Rectal smooth muscle tissue (tissue), 1 donor: ENCODE measurements around the gene DENND1A.

Source experiments
- H3K27ac ChIP-seq: one replicate; pipeline ENCODE4 v1.7.0; 2013; ENCODE audit warnings: low read depth, low read length, inconsistent platforms
- H3K27me3 ChIP-seq: one replicate; pipeline ENCODE4 v1.7.0; 2013; ENCODE audit warnings: low read length; ENCODE audit not compliant: control insufficient read depth, insufficient read depth
- H3K36me3 ChIP-seq: one replicate; pipeline ENCODE4 v1.7.0; 2013; ENCODE audit warnings: low read length; ENCODE audit not compliant: control insufficient read depth, insufficient read depth
- H3K4me1 ChIP-seq: one replicate; pipeline ENCODE4 v1.7.0; 2013; ENCODE audit warnings: low read length; ENCODE audit not compliant: control insufficient read depth, insufficient read depth
- H3K4me3 ChIP-seq: one replicate; pipeline ENCODE4 v1.7.0; 2013; ENCODE audit warnings: low read length
- H3K9ac ChIP-seq: one replicate; pipeline ENCODE4 v1.7.0; 2013; ENCODE audit warnings: low read length

The DENND1A gene

DNA sequence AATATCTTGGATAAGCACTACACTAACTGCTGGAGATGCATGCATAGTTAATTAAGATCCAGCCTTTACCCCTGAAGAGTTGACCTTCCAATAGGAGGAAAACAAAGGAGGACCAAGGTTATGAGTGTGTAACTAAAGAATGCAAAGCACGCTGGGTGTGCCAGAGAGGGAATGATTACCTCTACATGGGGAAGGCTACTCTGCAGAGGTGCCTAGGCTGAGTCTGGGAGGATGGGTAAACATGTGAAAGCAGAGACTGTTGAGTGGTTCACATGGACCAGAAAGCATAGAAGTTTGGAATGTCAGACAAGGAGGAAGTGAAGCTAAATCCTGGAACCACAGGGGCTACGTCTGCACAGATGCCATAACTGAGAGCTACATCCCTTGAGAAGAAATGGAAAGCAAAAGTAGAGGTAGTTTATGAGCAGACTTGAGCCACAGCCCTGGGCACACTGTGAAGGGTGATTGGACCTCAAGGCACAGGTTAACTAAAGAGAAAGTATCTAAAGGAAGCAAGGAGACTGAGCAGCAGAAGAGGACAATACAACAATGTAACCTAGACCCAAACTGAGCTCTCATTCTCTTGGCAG, 176.2 kb downstream of the DENND1A start:
- H3K27me3 ChIP-seq, result no peaks in the 10 kb centered on the region
- H3K4me1 ChIP-seq, result peaks cover 5% of the 10 kb centered on the region
- no peaks in the 10 kb centered on the region for H3K36me3 ChIP-seq
- H3K4me3 ChIP-seq, result no peak overlapping the region
- H3K27ac ChIP-seq, result no peak overlapping the region
- H3K9ac ChIP-seq, result no peak overlapping the region

- H3K27ac ChIP-seq, result no peak overlapping the region
- no peaks in the 10 kb centered on the region for H3K27me3 ChIP-seq
- no peak overlapping the region for H3K9ac ChIP-seq
- no peak overlapping the region for H3K4me3 ChIP-seq
- peaks cover 5% of the 10 kb centered on the region for H3K4me1 ChIP-seq
- H3K36me3 ChIP-seq, result no peaks in the 10 kb centered on the region
These were observed 176.9 kb downstream of the DENND1A start for GRCh38 chr9:123753016-123753415.

GRCh38 chr9:123749580-123750202, 180.2 kb downstream of the DENND1A start:
- no peaks in the 10 kb centered on the region for H3K27me3 ChIP-seq
- H3K4me3 ChIP-seq, result no peak overlapping the region
- H3K9ac ChIP-seq, result no peak overlapping the region
- no peak overlapping the region for H3K27ac ChIP-seq
- H3K4me1 ChIP-seq, result no peaks in the 10 kb centered on the region
- no peaks in the 10 kb centered on the region for H3K36me3 ChIP-seq

GRCh38 chr9:123746765-123747164, 183.2 kb downstream of the DENND1A start:
- H3K4me3 ChIP-seq, result no peak overlapping the region
- no peaks in the 10 kb centered on the region for H3K36me3 ChIP-seq
- no peak overlapping the region for H3K27ac ChIP-seq
- peaks cover 4% of the 10 kb centered on the region for H3K4me1 ChIP-seq
- no peaks in the 10 kb centered on the region for H3K27me3 ChIP-seq
- no peak overlapping the region for H3K9ac ChIP-seq

DNA sequence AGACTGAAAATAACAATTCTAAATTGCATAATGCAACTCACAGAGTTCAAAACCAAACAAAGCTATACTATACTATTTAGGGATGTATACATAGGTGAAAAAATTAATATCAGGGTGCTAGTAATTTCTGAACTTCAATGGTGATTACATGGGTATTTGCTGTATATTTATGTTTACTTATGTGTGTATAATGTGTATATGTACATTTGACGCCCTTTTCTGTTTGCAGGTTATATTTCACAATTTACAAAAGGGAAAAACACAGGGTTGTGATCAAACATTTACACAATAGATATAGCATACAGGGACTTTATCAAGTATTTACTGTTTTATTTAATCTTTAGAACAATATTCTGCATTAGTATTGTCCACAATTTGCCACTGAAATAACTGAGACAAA, 184.0 kb downstream of the DENND1A start:
- Histone ChIP-seq H3K4me1 (peaks cover 4% of the 10 kb centered on the region), H3K9ac (no peak overlapping the region), H3K27ac (no peak overlapping the region), H3K36me3 (no peaks in the 10 kb centered on the region), H3K27me3 (no peaks in the 10 kb centered on the region), H3K4me3 (no peak overlapping the region)

- H3K4me1 ChIP-seq, result peaks cover 4% of the 10 kb centered on the region
- H3K9ac ChIP-seq, result no peak overlapping the region
- H3K4me3 ChIP-seq, result no peak overlapping the region
- no peak overlapping the region for H3K27ac ChIP-seq
- H3K36me3 ChIP-seq, result no peaks in the 10 kb centered on the region
- H3K27me3 ChIP-seq, result no peaks in the 10 kb centered on the region
These were observed 184.5 kb downstream of the DENND1A start for GRCh38 chr9:123745451-123745850.

DNA sequence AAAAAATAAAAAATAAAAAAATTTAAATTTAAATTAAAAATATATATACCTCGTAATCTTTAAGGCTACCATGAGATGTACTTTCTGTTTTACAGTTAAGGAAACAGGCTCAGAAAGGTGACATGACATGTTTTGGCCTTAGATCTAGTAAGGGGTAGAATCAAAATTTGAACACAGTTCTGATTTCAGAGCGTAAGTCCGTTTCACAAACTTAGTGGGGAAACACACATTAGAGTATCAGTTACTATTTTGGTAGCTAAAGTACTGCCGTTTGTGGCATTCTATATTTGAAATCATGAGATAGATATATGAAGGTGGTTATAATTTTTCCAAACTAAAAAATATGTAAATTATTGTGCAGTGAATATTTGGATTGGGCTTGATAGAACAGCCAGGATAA, 186.2 kb downstream of the DENND1A start:
- Histone ChIP-seq H3K27me3 (no peaks in the 10 kb centered on the region), H3K4me3 (no peak overlapping the region), H3K36me3 (no peaks in the 10 kb centered on the region), H3K27ac (no peak overlapping the region), H3K9ac (no peak overlapping the region), H3K4me1 (peaks cover 4% of the 10 kb centered on the region)

DNA sequence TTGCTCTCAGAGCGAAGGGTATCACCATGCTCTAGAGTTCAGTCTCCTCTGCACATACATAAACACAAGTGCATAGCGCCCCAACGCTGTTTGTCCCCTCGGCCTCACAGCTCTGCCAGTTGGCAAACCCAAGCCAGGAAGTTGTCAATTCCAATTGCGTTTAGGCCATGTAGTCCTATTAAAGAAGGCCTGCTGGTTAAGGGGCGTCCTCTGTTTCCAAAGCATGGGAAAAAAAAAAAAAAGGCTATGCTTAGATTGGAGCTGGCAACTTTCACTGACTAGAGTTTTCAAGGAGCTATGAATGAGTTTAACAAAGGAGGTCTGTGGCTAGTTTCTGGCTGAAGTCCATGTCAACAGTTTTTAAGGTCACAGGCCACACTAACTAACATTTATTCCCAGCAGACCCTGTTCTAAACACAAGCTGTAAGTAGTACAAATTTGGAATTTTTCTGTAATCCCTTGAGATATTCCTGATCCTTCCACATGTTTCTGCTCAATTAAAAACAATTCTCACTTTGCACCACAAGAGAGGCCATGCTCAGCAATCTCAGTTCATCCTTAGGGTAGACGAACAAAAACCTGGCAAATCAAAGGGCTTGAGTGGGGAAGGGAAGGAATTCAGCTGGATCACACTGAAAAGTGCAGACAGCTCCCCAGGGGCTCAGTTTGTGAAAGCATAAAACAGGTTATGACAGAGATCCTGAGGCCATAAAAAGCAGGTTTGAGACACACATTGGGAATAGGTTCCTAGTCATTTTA, 187.7 kb downstream of the DENND1A start:
- Histone ChIP-seq H3K27ac (no peak overlapping the region), H3K4me3 (no peak overlapping the region), H3K9ac (no peak overlapping the region), H3K4me1 (peaks cover 4% of the 10 kb centered on the region), H3K36me3 (no peaks in the 10 kb centered on the region), H3K27me3 (no peaks in the 10 kb centered on the region)

- Histone ChIP-seq H3K36me3 (no peaks in the 10 kb centered on the region), H3K4me1 (peaks cover 4% of the 10 kb centered on the region), H3K4me3 (no peak overlapping the region), H3K9ac (no peak overlapping the region), H3K27me3 (no peaks in the 10 kb centered on the region), H3K27ac (no peak overlapping the region)
These were observed 188.7 kb downstream of the DENND1A start for GRCh38 chr9:123741214-123741613.

DNA sequence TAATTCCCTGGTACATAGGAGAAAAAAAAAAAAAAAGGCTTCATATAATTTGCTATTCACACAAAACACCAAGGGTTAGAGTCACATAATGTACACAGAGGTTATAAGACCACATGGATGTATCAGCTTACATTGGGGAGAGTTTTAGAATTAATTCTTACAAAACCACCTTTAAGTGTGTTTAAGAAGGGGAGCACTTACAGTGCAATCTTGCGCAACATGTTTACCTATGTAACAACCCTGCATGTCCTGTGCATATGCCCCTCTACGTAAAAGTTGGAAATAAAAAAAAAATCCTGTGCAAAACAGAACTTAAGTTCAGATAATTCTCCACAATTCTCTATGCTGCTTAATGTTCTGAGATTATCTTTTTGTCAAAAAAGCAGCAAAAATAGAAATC, 190.0 kb downstream of the DENND1A start:
- Histone ChIP-seq H3K36me3 (no peaks in the 10 kb centered on the region), H3K27ac (no peak overlapping the region), H3K27me3 (no peaks in the 10 kb centered on the region), H3K9ac (no peak overlapping the region), H3K4me3 (no peak overlapping the region), H3K4me1 (peaks cover 4% of the 10 kb centered on the region)

- Histone ChIP-seq H3K4me1 (peaks cover 4% of the 10 kb centered on the region), H3K9ac (no peak overlapping the region), H3K27ac (no peak overlapping the region), H3K27me3 (no peaks in the 10 kb centered on the region), H3K36me3 (no peaks in the 10 kb centered on the region), H3K4me3 (no peak overlapping the region)
These were observed 190.5 kb downstream of the DENND1A start for GRCh38 chr9:123739387-123739786.

DNA sequence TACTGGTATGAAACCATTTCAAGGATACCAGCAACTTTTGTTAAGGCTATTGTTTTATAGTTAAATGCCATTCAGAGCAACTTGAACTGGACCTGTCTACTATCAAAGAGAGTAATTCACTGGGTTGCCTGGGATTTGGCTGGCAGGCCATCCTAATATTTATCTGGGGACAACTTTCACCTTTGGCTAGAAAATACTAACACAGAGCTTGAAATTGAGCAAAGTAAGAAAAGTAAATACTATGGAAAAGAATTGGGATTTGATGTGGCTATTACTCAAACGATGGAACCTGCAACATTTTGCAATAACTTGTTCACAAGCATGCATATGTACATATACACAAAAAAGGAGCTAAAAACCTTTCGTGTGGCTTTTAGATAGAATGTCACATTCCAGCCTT, 191.3 kb downstream of the DENND1A start:
- no peaks in the 10 kb centered on the region for H3K36me3 ChIP-seq
- no peak overlapping the region for H3K27ac ChIP-seq
- H3K9ac ChIP-seq, result no peak overlapping the region
- no peaks in the 10 kb centered on the region for H3K27me3 ChIP-seq
- peaks cover 4% of the 10 kb centered on the region for H3K4me1 ChIP-seq
- H3K4me3 ChIP-seq, result no peak overlapping the region

- no peak overlapping the region for H3K9ac ChIP-seq
- H3K27ac ChIP-seq, result no peak overlapping the region
- H3K36me3 ChIP-seq, result no peaks in the 10 kb centered on the region
- no peaks in the 10 kb centered on the region for H3K4me1 ChIP-seq
- H3K4me3 ChIP-seq, result no peak overlapping the region
- H3K27me3 ChIP-seq, result no peaks in the 10 kb centered on the region
These were observed 194.6 kb downstream of the DENND1A start for GRCh38 chr9:123735376-123735775.
